Spinal cord (tissue), 10 donors: Measurements from ENCODE around the gene PPFIA3. TPM values are rescaled to one million over a fixed set of nuclear protein-coding genes. Genes with fewer than 3 reads are reported as not detected.
A peak's percentile ranks its signal among the peaks of the same experiment; 100 is the strongest.

ENCODE experiments used
- DNase-seq, 6 donors: peaks; one replicate each; pipeline versions ENCODE4 v3.0.0 to v3.0.0-alpha.2; 2013 to 2015; ENCODE audit warnings: low spot score in 6 of 6, low read depth in 4 of 6
- H3K27ac ChIP-seq: one replicate; pipeline ENCODE4 v1.5.1; 2013; ENCODE audit warnings: low read depth, low read length, control low read depth
- H3K27me3 ChIP-seq: one replicate; pipeline ENCODE4 v1.6.1; 2013; ENCODE audit warnings: low read length; ENCODE audit not compliant: control insufficient read depth, insufficient read depth
- H3K36me3 ChIP-seq: one replicate; pipeline ENCODE4 v1.6.1; 2013; ENCODE audit warnings: low read length; ENCODE audit not compliant: control insufficient read depth, insufficient read depth
- H3K4me1 ChIP-seq: one replicate; pipeline ENCODE4 v1.6.1; 2013; ENCODE audit warnings: low read length; ENCODE audit not compliant: control insufficient read depth, insufficient read depth
- H3K4me3 ChIP-seq: one replicate; pipeline ENCODE4 v1.5.1; 2013; ENCODE audit warnings: low read depth, low read length, control low read depth
- H3K9me3 ChIP-seq: one replicate; pipeline ENCODE4 v1.6.1; 2013; ENCODE audit warnings: low read length; ENCODE audit not compliant: control insufficient read depth, insufficient read depth
- WGBS: methylation state at CpG from one replicate; pipeline ENCODE4 v1.1.5; 2013; ENCODE audit warnings: missing lambda C conversion rate; ENCODE audit not compliant: insufficient coverage; 5-methylcytosine and 5-hydroxymethylcytosine counted together
- polyA plus RNA-seq, 2 donors: library from polyadenylated mRNA; unstranded; fragments of 120-200 nt; gene quantifications; one replicate each; pipeline ENCODE4 v1.2.1, GENCODE V29; 2013; ENCODE audit not compliant: insufficient read length in 2 of 2
- total RNA-seq, 2 donors: library from RNA; depleted of rRNA in 1 of 2; stranded (reverse); fragments of 120-200 nt in 1 of 2; fragments of >200 nt in 1 of 2; gene quantifications; one replicate each; pipeline versions ENCODE4 v1.2.3 to v1.2.4, GENCODE V29; 2013 to 2014
- donor health status: healthy.

PPFIA3 gene
- total and polyA plus RNA-seq, 4 donors, result 21.1 to 92.2 (median 56.1) TPM

GRCh38 chr19:49154279-49154678 is 34.9 kb downstream of the PPFIA3 start:
- H3K27me3 ChIP-seq, result no peaks in the 10 kb centered on the region
- WGBS, result 93% methylated on average over 6 of the region's 6 CpGs
- no peak overlapping the region for H3K4me3 ChIP-seq
- H3K27ac ChIP-seq, result no peak overlapping the region
- H3K4me1 ChIP-seq, result peaks cover 60% of the 10 kb centered on the region
- H3K36me3 ChIP-seq, result no peaks in the 10 kb centered on the region
- H3K9me3 ChIP-seq, result no peaks in the 10 kb centered on the region
- no peak for DNase-seq

- Histone ChIP-seq H3K27ac (no peak within 1 kb of the TSS), H3K4me1 (peaks cover 56% of the 10 kb centered on the region), H3K4me3 (no peak within 1 kb of the TSS), H3K9me3 (no peaks in the 10 kb centered on the region), H3K27me3 (no peaks in the 10 kb centered on the region), H3K36me3 (no peaks in the 10 kb centered on the region)
- DNase-seq, result peak in 1 of 6 donors; percentile 26
- 39% methylated on average over 19 of the region's 19 CpGs for WGBS
Measured at GRCh38 chr19:49155005-49155819, 35.9 kb downstream of the PPFIA3 start, which contains the start of gene HRC. Gene HRC (minus strand): TSS chr19:49155396. CDS start chr19:49155237, 159 bp downstream.

GRCh38 chr19:49155820-49156346 is 36.5 kb downstream of the PPFIA3 start:
- Histone ChIP-seq H3K27ac (no peak overlapping the region), H3K36me3 (peaks cover 4% of the 10 kb centered on the region), H3K4me3 (no peak overlapping the region), H3K4me1 (peaks cover 53% of the 10 kb centered on the region), H3K9me3 (no peaks in the 10 kb centered on the region), H3K27me3 (no peaks in the 10 kb centered on the region)
- DNase-seq, result no peak
- 28% methylated on average over 4 of the region's 4 CpGs for WGBS

GRCh38 chr19:49157445-49158224 is 38.3 kb downstream of the PPFIA3 start, which contains the start of gene TRPM4:
Gene TRPM4 (plus strand): TSS chr19:49157792. CDS start chr19:49157867, 75 bp downstream.
- peaks cover 39% of the 10 kb centered on the region for H3K4me1 ChIP-seq
- peaks cover 4% of the 10 kb centered on the region for H3K36me3 ChIP-seq
- H3K27me3 ChIP-seq, result no peaks in the 10 kb centered on the region
- H3K27ac ChIP-seq, result peak within 1 kb of the TSS; percentile 57
- H3K4me3 ChIP-seq, result peak within 1 kb of the TSS; percentile 82
- under 1% methylated on average over 35 of the region's 41 CpGs for WGBS
- no peaks in the 10 kb centered on the region for H3K9me3 ChIP-seq
- peak in 4 of 6 donors; percentile 49 to 93 (median 76) for DNase-seq

GRCh38 chr19:49160450-49161189 is 41.3 kb downstream of the PPFIA3 start:
- Histone ChIP-seq H3K27me3 (peaks cover 8% of the 10 kb centered on the region), H3K4me1 (peaks cover 34% of the 10 kb centered on the region), H3K4me3 (no peak overlapping the region), H3K9me3 (no peaks in the 10 kb centered on the region), H3K27ac (no peak overlapping the region), H3K36me3 (peaks cover 4% of the 10 kb centered on the region)
- WGBS, result 87% methylated on average over 13 of the region's 13 CpGs
- no peak for DNase-seq

GRCh38 chr19:49161987-49162386 is 42.6 kb downstream of the PPFIA3 start:
- Histone ChIP-seq H3K4me1 (peaks cover 31% of the 10 kb centered on the region), H3K27me3 (peaks cover 14% of the 10 kb centered on the region), H3K27ac (no peak overlapping the region), H3K9me3 (no peaks in the 10 kb centered on the region), H3K36me3 (peaks cover 9% of the 10 kb centered on the region), H3K4me3 (no peak overlapping the region)
- WGBS, result 51% methylated on average over 4 of the region's 4 CpGs
- no peak for DNase-seq

GRCh38 chr19:49165111-49165750 is 45.9 kb downstream of the PPFIA3 start:
- Histone ChIP-seq H3K9me3 (no peaks in the 10 kb centered on the region), H3K36me3 (peaks cover 18% of the 10 kb centered on the region), H3K27me3 (peaks cover 14% of the 10 kb centered on the region), H3K27ac (peak overlapping the region; percentile 40), H3K4me3 (no peak overlapping the region), H3K4me1 (peaks cover 12% of the 10 kb centered on the region)
- peak in 1 of 6 donors; percentile 42 for DNase-seq
- WGBS, result 37% methylated on average over 24 of the region's 24 CpGs

GRCh38 chr19:49165865-49166301 is 46.5 kb downstream of the PPFIA3 start:
- no peak overlapping the region for H3K27ac ChIP-seq
- peaks cover 14% of the 10 kb centered on the region for H3K27me3 ChIP-seq
- peaks cover 16% of the 10 kb centered on the region for H3K36me3 ChIP-seq
- H3K4me3 ChIP-seq, result no peak overlapping the region
- DNase-seq, result no peak
- WGBS, result 12% methylated on average over 30 of the region's 30 CpGs
- H3K4me1 ChIP-seq, result peaks cover 12% of the 10 kb centered on the region
- H3K9me3 ChIP-seq, result no peaks in the 10 kb centered on the region
